Activated gamma-delta T cell treated with Interleukin-2 at 50 U/mL for 16 hours (primary cell): Measurements from ENCODE around the gene NR6A1.

Experiments used
- DNase-seq: peaks from one replicate; pipeline ENCODE4 v3.0.0-alpha.2; 2020

The NR6A1 gene

GRCh38 chr9:124771021-124771866 lies at the start of gene NR6A1:
Gene NR6A1 (minus strand): TSS chr9:124771311.
- DNase-seq: peak; percentile 91

- no peak for DNase-seq
Measured at GRCh38 chr9:124818431-124819281, 47.5 kb upstream of the NR6A1 start.

- no peak for DNase-seq
Measured at GRCh38 chr9:124815601-124816000, 44.5 kb upstream of the NR6A1 start.

- DNase-seq: no peak
Measured at GRCh38 chr9:124814164-124814535, 43.0 kb upstream of the NR6A1 start.

GRCh38 chr9:124813501-124814163 lies 42.5 kb upstream of the NR6A1 start:
- no peak for DNase-seq

- no peak for DNase-seq
Measured at GRCh38 chr9:124813041-124813440, 41.9 kb upstream of the NR6A1 start.

GRCh38 chr9:124812441-124812876 lies 41.3 kb upstream of the NR6A1 start:
- DNase-seq: no peak

GRCh38 chr9:124810663-124811355 lies 39.7 kb upstream of the NR6A1 start:
- DNase-seq: no peak

GRCh38 chr9:124809741-124810500 lies 38.8 kb upstream of the NR6A1 start:
- no peak for DNase-seq

- no peak for DNase-seq
Measured at GRCh38 chr9:124809211-124809610, 38.1 kb upstream of the NR6A1 start.

- no peak for DNase-seq
Measured at GRCh38 chr9:124808246-124808956, 37.3 kb upstream of the NR6A1 start.

- no peak for DNase-seq
Measured at GRCh38 chr9:124805186-124805585, 34.1 kb upstream of the NR6A1 start.

- no peak for DNase-seq
Measured at GRCh38 chr9:124803911-124804310, 32.8 kb upstream of the NR6A1 start.

- DNase-seq: no peak
Measured at GRCh38 chr9:124802426-124802825, 31.3 kb upstream of the NR6A1 start.

GRCh38 chr9:124801356-124801755 lies 30.2 kb upstream of the NR6A1 start:
- no peak for DNase-seq

- no peak for DNase-seq
Measured at GRCh38 chr9:124800306-124801259, 29.5 kb upstream of the NR6A1 start.

- DNase-seq: no peak
Measured at GRCh38 chr9:124799274-124800006, 28.3 kb upstream of the NR6A1 start.

GRCh38 chr9:124797343-124798103 lies 26.4 kb upstream of the NR6A1 start:
- DNase-seq: no peak
